ENCODE measurements around the gene TTC7B. TPM values are rescaled to one million over a fixed set of nuclear protein-coding genes. Genes with fewer than 3 reads are reported as not detected.

TTC7B gene
- total and polyA plus RNA-seq, 2 donors (not counting 3 experiments of a cell fraction or from before 2014, with no cell fraction given), result 46.8 to 76.5 TPM

GRCh38 chr14:90568405-90568804 is 247.8 kb downstream of the TTC7B start:
- no peak overlapping the region for H3K4me2 ChIP-seq (ENCODE audit: insufficient read depth, low read length)
- ChIA-PET CTCF (interaction anchor here (0.8 kb wide), 1 partner anchor 169 kb away, joined by 3 read pairs; no protein-coding TSS in a partner anchor), POLR2A (no interaction called here)
- no peaks in the 10 kb centered on the region for H3K27me3 ChIP-seq (ENCODE audit: control insufficient read depth in 2 of 2, insufficient read depth in 2 of 2, low read length in 2 of 2)
- H3K4me1 ChIP-seq (ENCODE audit: control insufficient read depth, extremely low read depth, insufficient read depth, low read length), result no peaks in the 10 kb centered on the region
- H3K36me3 ChIP-seq (ENCODE audit: control insufficient read depth in 2 of 2, extremely low read depth in 1 of 2, insufficient read depth in 2 of 2, low read length in 2 of 2), result peaks cover 0 to 7% of the 10 kb centered on the region in 2 experiments
- intact Hi-C loops (cut with micrococcal nuclease), result no loop called here
- DNase-seq (ENCODE audit: low read depth, low spot score) (no peak), FAIRE-seq (no peak)
- no peaks in the 10 kb centered on the region for H3K9me1 ChIP-seq (replicated peaks; ENCODE audit: control insufficient read depth, extremely low read depth, insufficient read depth, low read length)
- no peaks in the 10 kb centered on the region for H3K9me3 ChIP-seq (replicated peaks; ENCODE audit: control insufficient read depth, insufficient read depth, low read length)
- no peaks in the 10 kb centered on the region for H3K79me2 ChIP-seq (ENCODE audit: control insufficient read depth, insufficient read depth, low read length)
- no TSS peak for BruUV-seq (replicated peaks)
- H3K27ac ChIP-seq (ENCODE audit: insufficient read depth, low read depth, low read length), result no peak overlapping the region
- no peak overlapping the region for H3K9ac ChIP-seq (replicated peaks; ENCODE audit: extremely low read depth, insufficient read depth, low read length)
- no peak overlapping the region for H2AFZ ChIP-seq (ENCODE audit: low read depth, low read length)
- no peak overlapping the region for H3K4me3 ChIP-seq (replicated peaks in 1 of 3; ENCODE audit: insufficient read depth in 1 of 3, low read depth in 1 of 3, low read length in 3 of 3)
- H4K20me1 ChIP-seq (replicated peaks; ENCODE audit: control insufficient read depth, extremely low read depth, insufficient read depth, low read length), result no peaks in the 10 kb centered on the region
- TF ChIP-seq FOS (IDR thresholded peaks at IDR 0.05; ENCODE audit: borderline replicate concordance, insufficient read depth, low read length), result no peak
- no peak for TF ChIP-seq EZH2 (IDR thresholded peaks at IDR 0.05; ENCODE audit: borderline replicate concordance, low read depth, low read length, severe bottlenecking)
- no peak for TF ChIP-seq POLR2A (IDR thresholded peaks at IDR 0.05; ENCODE audit: low read depth, low read length)
- TF ChIP-seq MAX (IDR thresholded peaks at IDR 0.05; ENCODE audit: insufficient read depth, insufficient read length), result no peak
- no peak for TF ChIP-seq JUN (IDR thresholded peaks at IDR 0.05; ENCODE audit: borderline replicate concordance, insufficient read depth, insufficient read length, low read depth)
- no peak for TF ChIP-seq GATA2 (IDR thresholded peaks at IDR 0.05; ENCODE audit: insufficient read depth, insufficient read length, low read depth, low read length)
- no peak for TF ChIP-seq MYC (IDR thresholded peaks at IDR 0.05; ENCODE audit: low read depth, low read length)
- TF ChIP-seq CTCF (IDR thresholded peaks at IDR 0.05; ENCODE audit: extremely low read depth in 1 of 2, insufficient read depth in 1 of 2, low read depth in 1 of 2, low read length in 2 of 2), result no peak
- TF ChIP-seq POLR2AphosphoS5 (IDR thresholded peaks at IDR 0.05; ENCODE audit: insufficient read depth, low read depth, low read length), result no peak
- dilution Hi-C loops (cut with MboI; ENCODE audit: extremely low pct_ligation_motif_present, low sequenced_read_pairs), result no loop called here

Data from endothelial cell of umbilical vein (primary cell).